Natural killer cell (primary cell): ENCODE measurements around the gene PTPRJ. TPM values are rescaled to one million over a fixed set of nuclear protein-coding genes. Genes with fewer than 3 reads are reported as not detected.

Experiments
- ATAC-seq, 3 donors: fragments of 150-1000 bp in 2 of 3; fragments of 200-7000 bp in 1 of 3; cut with Tn5 transposase; 1 replicate in 1 of 3; 2 replicates in 2 of 3; pipeline ENCODE4 v1.10.0; 2021; ENCODE audit warnings: mild to moderate bottlenecking in 2 of 3, moderate library complexity in 2 of 3
- DNase-seq, 2 donors: peaks; one replicate each; pipeline versions ENCODE4 v3.0.0 to v3.0.0-alpha.2; 2013 to 2021; ENCODE audit warnings: mixed read lengths in 1 of 2
- H3K27ac ChIP-seq: one replicate; pipeline ENCODE4 v1.5.1; 2013; ENCODE audit warnings: mild to moderate bottlenecking, low read length
- H3K27me3 ChIP-seq: one replicate; pipeline ENCODE4 v1.6.1; 2013; ENCODE audit warnings: low read length; ENCODE audit not compliant: control insufficient read depth, insufficient read depth
- H3K36me3 ChIP-seq: one replicate; pipeline ENCODE4 v1.6.1; 2013; ENCODE audit warnings: low read length; ENCODE audit not compliant: control insufficient read depth, insufficient read depth
- H3K4me1 ChIP-seq: one replicate; pipeline ENCODE4 v1.6.1; 2013; ENCODE audit warnings: low read length; ENCODE audit not compliant: control insufficient read depth, insufficient read depth
- H3K4me3 ChIP-seq: one replicate; pipeline ENCODE4 v1.5.1; 2013; ENCODE audit warnings: low read length
- H3K9me3 ChIP-seq: one replicate; pipeline ENCODE4 v1.6.1; 2013; ENCODE audit warnings: low read length; ENCODE audit not compliant: control insufficient read depth, insufficient read depth
- H3K27ac Mint-ChIP-seq, 2 donors: one replicate each; pipeline ENCODE4 v1.8.0; 2022; ENCODE audit warnings: mild to moderate bottlenecking in 2 of 2, mixed read lengths in 2 of 2, moderate library complexity in 1 of 2
- H3K27me3 Mint-ChIP-seq, 2 donors: one replicate each; pipeline ENCODE4 v1.8.0; 2022; ENCODE audit warnings: low read depth in 2 of 2, mixed read lengths in 2 of 2
- H3K36me3 Mint-ChIP-seq: one replicate; pipeline ENCODE4 v1.8.0; 2022; ENCODE audit warnings: mixed read lengths
- H3K4me1 Mint-ChIP-seq, 2 donors: one replicate each; pipeline ENCODE4 v1.8.0; 2022; ENCODE audit warnings: mixed read lengths in 2 of 2
- H3K4me3 Mint-ChIP-seq: one replicate; pipeline ENCODE4 v1.8.0; 2022; ENCODE audit warnings: mild to moderate bottlenecking, moderate library complexity, mixed read lengths
- H3K9me3 Mint-ChIP-seq, 2 donors: one replicate each; pipeline ENCODE4 v1.8.0; 2022; ENCODE audit warnings: mixed read lengths in 2 of 2
- WGBS: methylation state at CpG from one replicate; pipeline ENCODE4 v1.1.7; 2013; ENCODE audit warnings: missing lambda C conversion rate; ENCODE audit not compliant: insufficient coverage; 5-methylcytosine and 5-hydroxymethylcytosine counted together
- intact Hi-C: fragments of 100-400 bp; cut with micrococcal nuclease; formaldehyde crosslinking; loops from one replicate; pipeline ENCODE4 v1.14.2; 2022
- total RNA-seq, 4 donors: library from RNA; stranded (reverse); fragments of 120-200 nt in 1 of 4; gene quantifications; one replicate each; pipeline versions ENCODE4 v1.2.3 to v1.2.4, GENCODE V29; 2013 to 2022
- TF ChIP-seq, protein P1 (sequence below): fragments of 200-600 bp; IDR thresholded peaks from one replicate; pipeline ENCODE4 v1.8.0; 2022; ENCODE audit warnings: antibody characterized with exemption

The PTPRJ gene
- total RNA-seq, 3 donors from 2014 or later (not counting 1 experiment from before 2014, with no cell fraction given) = 110 to 127 (median 111) TPM

DNA sequence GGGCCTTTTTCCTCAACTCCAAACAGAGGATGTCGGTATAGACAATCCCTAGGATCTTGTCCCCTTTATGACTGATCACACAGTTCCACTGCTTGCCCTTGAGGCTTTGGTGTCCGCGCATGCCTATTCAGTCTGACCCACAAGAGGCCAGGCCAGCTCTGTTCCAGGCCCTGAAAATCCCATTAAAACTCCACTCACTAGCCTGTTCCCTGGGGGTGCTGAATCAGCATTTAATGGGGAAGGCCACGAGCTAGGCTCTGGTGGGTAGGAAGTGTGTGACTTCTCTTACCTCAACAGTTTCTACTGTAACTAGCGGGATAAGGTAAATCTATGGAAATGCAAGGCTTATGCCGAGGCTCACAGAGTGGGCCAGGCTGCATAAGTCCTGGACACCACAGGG lies 117.7 kb downstream of the PTPRJ start:
- no peak for ATAC-seq
- no peak overlapping the region for H3K4me3 ChIP-seq
- H3K4me3 Mint-ChIP-seq = no peak overlapping the region
- WGBS = 91% methylated on average over 5 of the region's 6 CpGs
- TF ChIP-seq, protein P1, sequence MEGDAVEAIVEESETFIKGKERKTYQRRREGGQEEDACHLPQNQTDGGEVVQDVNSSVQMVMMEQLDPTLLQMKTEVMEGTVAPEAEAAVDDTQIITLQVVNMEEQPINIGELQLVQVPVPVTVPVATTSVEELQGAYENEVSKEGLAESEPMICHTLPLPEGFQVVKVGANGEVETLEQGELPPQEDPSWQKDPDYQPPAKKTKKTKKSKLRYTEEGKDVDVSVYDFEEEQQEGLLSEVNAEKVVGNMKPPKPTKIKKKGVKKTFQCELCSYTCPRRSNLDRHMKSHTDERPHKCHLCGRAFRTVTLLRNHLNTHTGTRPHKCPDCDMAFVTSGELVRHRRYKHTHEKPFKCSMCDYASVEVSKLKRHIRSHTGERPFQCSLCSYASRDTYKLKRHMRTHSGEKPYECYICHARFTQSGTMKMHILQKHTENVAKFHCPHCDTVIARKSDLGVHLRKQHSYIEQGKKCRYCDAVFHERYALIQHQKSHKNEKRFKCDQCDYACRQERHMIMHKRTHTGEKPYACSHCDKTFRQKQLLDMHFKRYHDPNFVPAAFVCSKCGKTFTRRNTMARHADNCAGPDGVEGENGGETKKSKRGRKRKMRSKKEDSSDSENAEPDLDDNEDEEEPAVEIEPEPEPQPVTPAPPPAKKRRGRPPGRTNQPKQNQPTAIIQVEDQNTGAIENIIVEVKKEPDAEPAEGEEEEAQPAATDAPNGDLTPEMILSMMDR = no peak
- DNase-seq = no peak
- H3K36me3 ChIP-seq = no peaks in the 10 kb centered on the region
- H3K9me3 Mint-ChIP-seq = no peaks in the 10 kb centered on the region
- H3K27me3 Mint-ChIP-seq = no peaks in the 10 kb centered on the region
- peaks cover 63 to 67% of the 10 kb centered on the region in 2 donors for H3K4me1 Mint-ChIP-seq
- no peaks in the 10 kb centered on the region for H3K36me3 Mint-ChIP-seq
- no peak overlapping the region for H3K27ac ChIP-seq
- intact Hi-C loops = no loop called here
- H3K9me3 ChIP-seq = no peaks in the 10 kb centered on the region
- no peak overlapping the region for H3K27ac Mint-ChIP-seq
- peaks cover 26% of the 10 kb centered on the region for H3K4me1 ChIP-seq
- H3K27me3 ChIP-seq = no peaks in the 10 kb centered on the region

DNA sequence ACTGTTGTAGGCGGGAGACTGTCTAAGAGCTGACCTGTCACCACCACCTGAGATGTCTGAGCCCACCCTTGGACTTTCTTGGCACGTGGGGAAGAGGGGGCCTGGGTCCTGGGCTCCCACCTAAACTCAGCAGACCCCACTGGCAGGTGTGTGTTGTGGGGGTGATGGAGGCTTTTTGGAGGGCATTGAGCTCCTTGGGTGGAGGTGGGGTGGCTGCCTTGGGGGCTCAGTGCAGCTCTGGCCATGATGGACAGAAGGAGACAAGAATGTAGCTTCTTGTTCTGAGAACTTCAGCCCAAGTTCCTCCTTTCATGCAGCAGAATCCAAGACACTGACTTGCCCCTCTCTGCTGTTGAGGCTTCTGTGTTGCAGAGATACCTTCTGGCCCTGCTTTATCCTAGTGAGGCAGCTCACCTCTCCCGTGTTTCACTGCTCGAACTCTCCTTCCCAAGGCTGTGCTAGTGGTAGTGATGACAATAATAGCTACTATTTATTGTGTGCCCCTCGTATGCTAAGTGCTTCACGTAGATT lies 119.6 kb downstream of the PTPRJ start:
- Histone ChIP-seq H3K27me3 (no peaks in the 10 kb centered on the region), H3K27ac (no peak overlapping the region), H3K9me3 (no peaks in the 10 kb centered on the region), H3K4me1 (peaks cover 31% of the 10 kb centered on the region), H3K4me3 (no peak overlapping the region), H3K36me3 (no peaks in the 10 kb centered on the region)
- Mint-ChIP-seq H3K27ac (peak overlapping the region; percentile 29 to 66), H3K27me3 (no peaks in the 10 kb centered on the region), H3K36me3 (no peaks in the 10 kb centered on the region), H3K9me3 (no peaks in the 10 kb centered on the region), H3K4me1 (peaks cover 56 to 69% of the 10 kb centered on the region in 2 donors), H3K4me3 (no peak overlapping the region)
- TF ChIP-seq, protein P1 = no peak
- DNase-seq = no peak
- intact Hi-C loops = loop anchor here (5.0 kb wide), 1 partner anchor 38 kb away; no protein-coding TSS in a partner anchor
- no peak for ATAC-seq
- 96% methylated on average over 4 of the region's 6 CpGs for WGBS

DNA sequence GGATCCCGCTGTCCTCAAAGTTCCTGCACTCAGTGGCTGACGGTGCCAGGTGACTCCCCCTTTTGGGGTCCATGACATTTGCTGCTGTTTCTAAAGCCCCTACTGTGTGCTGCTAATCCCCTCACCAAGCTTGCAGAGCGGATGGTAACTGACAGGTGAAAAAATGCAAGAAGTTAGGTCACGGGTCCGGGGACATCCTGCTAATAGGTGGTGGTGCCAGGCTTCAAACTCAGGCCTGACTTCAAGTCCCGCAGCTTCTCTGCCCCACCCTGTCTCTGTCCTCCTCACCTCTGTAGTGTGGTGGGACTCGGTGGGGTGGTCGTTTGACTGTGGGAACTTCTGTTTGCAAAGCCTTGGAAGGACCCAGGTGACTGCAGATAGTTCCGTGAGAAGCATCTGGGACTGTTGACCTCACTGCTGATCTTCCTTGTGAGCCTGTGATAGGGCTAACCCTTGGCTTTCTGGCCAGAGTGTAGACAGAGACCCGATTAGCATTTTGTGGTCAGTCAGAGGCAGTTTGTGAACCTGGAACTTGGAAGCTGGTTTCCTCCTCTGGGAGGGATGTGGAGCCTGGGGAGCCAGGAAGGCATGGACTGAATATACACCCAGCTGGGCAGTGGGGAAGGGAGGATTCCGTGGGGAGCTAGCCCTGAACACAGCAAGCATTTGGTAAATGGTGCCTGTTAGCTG lies 120.8 kb downstream of the PTPRJ start:
- WGBS = 87% methylated on average over 11 of the region's 11 CpGs
- peaks cover 53 to 72% of the 10 kb centered on the region in 2 donors for H3K4me1 Mint-ChIP-seq

More for the DNA sequence above, 120.8 kb downstream of the PTPRJ start:
- ATAC-seq (no peak), DNase-seq (no peak)
- Histone ChIP-seq H3K4me1 (peaks cover 34% of the 10 kb centered on the region), H3K27ac (no peak overlapping the region), H3K4me3 (no peak overlapping the region), H3K36me3 (no peaks in the 10 kb centered on the region), H3K27me3 (no peaks in the 10 kb centered on the region), H3K9me3 (no peaks in the 10 kb centered on the region)
- H3K4me3 Mint-ChIP-seq = no peak overlapping the region
- intact Hi-C loops = loop anchor here (5.0 kb wide), 1 partner anchor 39 kb away; no protein-coding TSS in a partner anchor
- H3K36me3 Mint-ChIP-seq = no peaks in the 10 kb centered on the region
- H3K9me3 Mint-ChIP-seq = no peaks in the 10 kb centered on the region
- H3K27me3 Mint-ChIP-seq = no peaks in the 10 kb centered on the region
- H3K27ac Mint-ChIP-seq = peak overlapping the region; percentile 66 to 74
- TF ChIP-seq, protein P1 = no peak
